Stimulated activated CD4-positive, alpha-beta T cell treated with anti-CD3 and anti-CD28 coated beads, Interleukin-12 subunit alpha, Interleukin-12 subunit beta, amount 100 ng/mL, for 4 hours (primary cell): ENCODE results near the gene COTL1.
"Not testable (repeated sequence)": the region's sequence is repeated elsewhere in the genome, so short reads cannot be mapped to it uniquely, and the experiment has no call there.

ENCODE experiments used
- DNase-seq: peaks from one replicate; pipeline ENCODE4 v3.0.0-alpha.2; 2020

The COTL1 gene

GRCh38 chr16:84567286-84567962, 50.5 kb downstream of the COTL1 start:
- no peak for DNase-seq

GRCh38 chr16:84566545-84567257, 51.2 kb downstream of the COTL1 start:
- no peak for DNase-seq

GRCh38 chr16:84565669-84566495, 52.0 kb downstream of the COTL1 start:
- DNase-seq, result no peak

GRCh38 chr16:84563786-84564420, 54.0 kb downstream of the COTL1 start:
- no peak for DNase-seq

- no peak for DNase-seq
These were observed 54.7 kb downstream of the COTL1 start for GRCh38 chr16:84563064-84563715.

- no peak for DNase-seq
These were observed 55.6 kb downstream of the COTL1 start for GRCh38 chr16:84562174-84562815.

- no peak for DNase-seq
These were observed 56.6 kb downstream of the COTL1 start for GRCh38 chr16:84561291-84561690.

- no peak for DNase-seq
These were observed 57.6 kb downstream of the COTL1 start for GRCh38 chr16:84560269-84560668.

- DNase-seq, result no peak
These were observed 58.5 kb downstream of the COTL1 start for GRCh38 chr16:84559311-84559932.

GRCh38 chr16:84558850-84559249, 59.0 kb downstream of the COTL1 start:
- not testable (repeated sequence) for DNase-seq

- DNase-seq, result no peak
These were observed 60.4 kb downstream of the COTL1 start for GRCh38 chr16:84557504-84557903.

- no peak for DNase-seq
These were observed 60.8 kb downstream of the COTL1 start for GRCh38 chr16:84557059-84557458.

GRCh38 chr16:84555418-84556196, 62.3 kb downstream of the COTL1 start:
- DNase-seq, result no peak

GRCh38 chr16:84554627-84555328, 63.1 kb downstream of the COTL1 start:
- DNase-seq, result no peak

GRCh38 chr16:84553873-84554399, 63.9 kb downstream of the COTL1 start:
- DNase-seq, result peak; percentile 22

- no peak for DNase-seq
These were observed 65.7 kb downstream of the COTL1 start for GRCh38 chr16:84552135-84552534.

GRCh38 chr16:84550096-84550495, 67.8 kb downstream of the COTL1 start:
- DNase-seq, result no peak

- peak; percentile 43 for DNase-seq
These were observed 68.7 kb downstream of the COTL1 start for GRCh38 chr16:84548971-84549844.

- DNase-seq, result peak; percentile 23
These were observed 69.4 kb downstream of the COTL1 start for GRCh38 chr16:84548508-84548907.
